Skin of body (tissue), 2 donors: ENCODE measurements around the gene FGFR3. TPM values are rescaled to one million over a fixed set of nuclear protein-coding genes. Genes with fewer than 3 reads are reported as not detected.

Source experiments
- DNase-seq: peaks from one replicate; lab custom pipeline; 2025; lab: John Stamatoyannopoulos, UW
- total RNA-seq: library from RNA; depleted of rRNA; stranded (reverse); fragments of >200 nt; gene quantifications from one replicate; pipeline ENCODE4 v1.2.3, GENCODE V29; 2014

The FGFR3 gene
- total RNA-seq, 1 donor from 2014 or later = 30.4 TPM

GRCh38 chr4:1787411-1788077 is 5.5 kb upstream of the FGFR3 start:
- no peak for DNase-seq

- no peak for DNase-seq
These were observed 4.7 kb upstream of the FGFR3 start for GRCh38 chr4:1788254-1788973.

- no peak for DNase-seq
These were observed 3.5 kb upstream of the FGFR3 start for GRCh38 chr4:1789552-1789951.

- DNase-seq = no peak
These were observed 3.1 kb upstream of the FGFR3 start for GRCh38 chr4:1790005-1790404.

- no peak for DNase-seq
These were observed 798 bp upstream of the FGFR3 start for GRCh38 chr4:1792158-1792831.

- DNase-seq = no peak
These were observed 375 bp downstream of the FGFR3 start for GRCh38 chr4:1793496-1793840.

GRCh38 chr4:1793940-1794808 is 1.1 kb downstream of the FGFR3 start:
- no peak for DNase-seq

- DNase-seq = no peak
These were observed 1.8 kb downstream of the FGFR3 start for GRCh38 chr4:1794809-1795298.

- DNase-seq = no peak
These were observed 2.5 kb downstream of the FGFR3 start for GRCh38 chr4:1795299-1796195.

GRCh38 chr4:1796486-1797204 is 3.6 kb downstream of the FGFR3 start:
- DNase-seq = no peak

GRCh38 chr4:1797298-1797860 is 4.3 kb downstream of the FGFR3 start:
- DNase-seq = no peak

GRCh38 chr4:1797861-1798579 is 4.9 kb downstream of the FGFR3 start:
- no peak for DNase-seq

GRCh38 chr4:1798580-1799386 is 5.7 kb downstream of the FGFR3 start:
- no peak for DNase-seq

GRCh38 chr4:1799387-1800375 is 6.6 kb downstream of the FGFR3 start:
- DNase-seq = no peak

- DNase-seq = no peak
These were observed 7.7 kb downstream of the FGFR3 start for GRCh38 chr4:1800805-1801204.

- DNase-seq = no peak
These were observed 8.3 kb downstream of the FGFR3 start for GRCh38 chr4:1801286-1801958.
